PC-9 (cell line): ENCODE measurements around the gene WDR17.
"Not testable (repeated sequence)": the region's sequence is repeated elsewhere in the genome, so short reads cannot be mapped to it uniquely, and the experiment has no call there.

ENCODE experiments used
- CTCF ChIP-seq: fragments of 200-600 bp; sonication (generic); conservative IDR thresholded peaks from 2 replicates; pipeline ENCODE4 v1.6.1; 2017; ENCODE audit warnings: mixed run types, antibody characterized with exemption, mild to moderate bottlenecking, moderate library complexity
- EZH2 ChIP-seq: fragments of 200-600 bp; sonication (generic); IDR thresholded peaks from 2 replicates; pipeline ENCODE4 v1.8.0; 2017; ENCODE audit warnings: antibody characterized with exemption, low read depth

GRCh38 chr4:176212351-176212750 lies 146.7 kb downstream of the WDR17 start:
- not testable (repeated sequence) for TF ChIP-seq EZH2, CTCF
